Epithelial cell of esophagus (primary cell): Measurements from ENCODE around the gene LTBP3.
"Not testable (repeated sequence)": the region's sequence is repeated elsewhere in the genome, so short reads cannot be mapped to it uniquely, and the experiment has no call there.

ENCODE experiments used
- DNase-seq: peaks from one replicate; pipeline ENCODE4 v3.0.0; 2010; ENCODE audit warnings: low read depth
- H3K4me3 ChIP-seq: 2 replicates; pipeline ENCODE4 v1.5.1; 2011; ENCODE audit warnings: mild to moderate bottlenecking, low read length, control low read depth
- CTCF ChIP-seq: IDR thresholded peaks from 2 replicates; pipeline ENCODE4 v1.5.1; 2011; ENCODE audit warnings: low read depth, mild to moderate bottlenecking, low read length, control low read depth, inconsistent platforms; ENCODE audit not compliant: insufficient read depth; ENCODE audit errors: missing control alignments

LTBP3 gene

GRCh38 chr11:65524014-65524740 is 34.0 kb downstream of the LTBP3 start:
- no peak for DNase-seq
- no peak overlapping the region for H3K4me3 ChIP-seq
- no peak for TF ChIP-seq CTCF

GRCh38 chr11:65523631-65523968 is 34.6 kb downstream of the LTBP3 start:
- not testable (repeated sequence) for DNase-seq, H3K4me3 ChIP-seq

- not testable (repeated sequence) for H3K4me3 ChIP-seq, DNase-seq
Observed at GRCh38 chr11:65522718-65523630, 35.2 kb downstream of the LTBP3 start.

- not testable (repeated sequence) for H3K4me3 ChIP-seq, DNase-seq
Observed at GRCh38 chr11:65521777-65522521, 36.2 kb downstream of the LTBP3 start.

- not testable (repeated sequence) for H3K4me3 ChIP-seq, DNase-seq
Observed at GRCh38 chr11:65518941-65519549, 39.1 kb downstream of the LTBP3 start.

GRCh38 chr11:65516135-65516968 is 41.8 kb downstream of the LTBP3 start:
- TF ChIP-seq CTCF, result no peak
- no peak overlapping the region for H3K4me3 ChIP-seq
- DNase-seq, result no peak

GRCh38 chr11:65512311-65512710 is 45.8 kb downstream of the LTBP3 start:
- DNase-seq, H3K4me3 ChIP-seq: not testable (repeated sequence)

GRCh38 chr11:65506772-65507505 is 51.2 kb downstream of the LTBP3 start:
- H3K4me3 ChIP-seq, result no peak overlapping the region

More at GRCh38 chr11:65506772-65507505, 51.2 kb downstream of the LTBP3 start:
- no peak for TF ChIP-seq CTCF
- peak; percentile 93 for DNase-seq
